ENCODE data around the gene ALDH1L1. TPM values are rescaled to one million over a fixed set of nuclear protein-coding genes. Genes with fewer than 3 reads are reported as not detected.

Gene ALDH1L1
- total RNA-seq, 1 experiment from 2014 or later = not detected

GRCh38 chr3:126054870-126055269 is 125.5 kb downstream of the ALDH1L1 start:
- no peak overlapping the region for H3K4me2 ChIP-seq (ENCODE audit: low read length)
- CTCF ChIA-PET = no interaction called here
- ATAC-seq = no peak
- H3K79me2 ChIP-seq (ENCODE audit: low read length) = no peaks in the 10 kb centered on the region
- no peaks in the 10 kb centered on the region for H3K27me3 ChIP-seq (ENCODE audit: low read length)
- H3K9me3 ChIP-seq (ENCODE audit: low read length) = no peaks in the 10 kb centered on the region
- H3F3A ChIP-seq (ENCODE audit: low read length, unreplicated experiment) = no peaks in the 10 kb centered on the region
- no peaks in the 10 kb centered on the region for H3K9me2 ChIP-seq (replicated peaks; ENCODE audit: low read length)
- no peak for DNase-seq
- BruUV-seq (replicated peaks) = no TSS peak
- no peaks in the 10 kb centered on the region for H3K4me1 ChIP-seq (ENCODE audit: insufficient read depth, low read length)
- POLR2A ChIA-PET (ENCODE audit: unreplicated experiment) = no interaction called here
- TF ChIP-seq, protein P1, sequence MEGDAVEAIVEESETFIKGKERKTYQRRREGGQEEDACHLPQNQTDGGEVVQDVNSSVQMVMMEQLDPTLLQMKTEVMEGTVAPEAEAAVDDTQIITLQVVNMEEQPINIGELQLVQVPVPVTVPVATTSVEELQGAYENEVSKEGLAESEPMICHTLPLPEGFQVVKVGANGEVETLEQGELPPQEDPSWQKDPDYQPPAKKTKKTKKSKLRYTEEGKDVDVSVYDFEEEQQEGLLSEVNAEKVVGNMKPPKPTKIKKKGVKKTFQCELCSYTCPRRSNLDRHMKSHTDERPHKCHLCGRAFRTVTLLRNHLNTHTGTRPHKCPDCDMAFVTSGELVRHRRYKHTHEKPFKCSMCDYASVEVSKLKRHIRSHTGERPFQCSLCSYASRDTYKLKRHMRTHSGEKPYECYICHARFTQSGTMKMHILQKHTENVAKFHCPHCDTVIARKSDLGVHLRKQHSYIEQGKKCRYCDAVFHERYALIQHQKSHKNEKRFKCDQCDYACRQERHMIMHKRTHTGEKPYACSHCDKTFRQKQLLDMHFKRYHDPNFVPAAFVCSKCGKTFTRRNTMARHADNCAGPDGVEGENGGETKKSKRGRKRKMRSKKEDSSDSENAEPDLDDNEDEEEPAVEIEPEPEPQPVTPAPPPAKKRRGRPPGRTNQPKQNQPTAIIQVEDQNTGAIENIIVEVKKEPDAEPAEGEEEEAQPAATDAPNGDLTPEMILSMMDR (conservative IDR thresholded peaks at IDR 0.05; ENCODE audit: low read depth, low read length) = no peak
- TF ChIP-seq EZH2 (IDR thresholded peaks at IDR 0.05; ENCODE audit: low read length, unreplicated experiment) (no peak), EZH2phosphoT487 (IDR thresholded peaks at IDR 0.05; ENCODE audit: borderline replicate concordance, low read length) (no peak)
- H3K4me3 ChIP-seq (ENCODE audit: low read length) = no peak overlapping the region
- H3K9ac ChIP-seq (ENCODE audit: low read length) = no peak overlapping the region
- no peaks in the 10 kb centered on the region for H4K20me1 ChIP-seq (ENCODE audit: low read length)
- intact Hi-C loops (cut with micrococcal nuclease) = no loop called here
- H3K36me3 ChIP-seq (ENCODE audit: low read depth, low read length) = no peaks in the 10 kb centered on the region
- no peak overlapping the region for H3K27ac ChIP-seq (ENCODE audit: low read length)
- H2AFZ ChIP-seq (ENCODE audit: low read length) = no peak overlapping the region

- H3K79me2 ChIP-seq (ENCODE audit: low read length) = no peaks in the 10 kb centered on the region
- TF ChIP-seq EZH2phosphoT487 (IDR thresholded peaks at IDR 0.05; ENCODE audit: borderline replicate concordance, low read length) = no peak
- TF ChIP-seq EZH2 (IDR thresholded peaks at IDR 0.05; ENCODE audit: low read length, unreplicated experiment) = no peak
- TF ChIP-seq, protein P1 (conservative IDR thresholded peaks at IDR 0.05; ENCODE audit: low read depth, low read length) = no peak
- H3K4me2 ChIP-seq (ENCODE audit: low read length) = no peak overlapping the region
- no peaks in the 10 kb centered on the region for H4K20me1 ChIP-seq (ENCODE audit: low read length)
- ATAC-seq = no peak
- H3K27ac ChIP-seq (ENCODE audit: low read length) = no peak overlapping the region
- BruUV-seq (replicated peaks) = no TSS peak
- H3K4me1 ChIP-seq (ENCODE audit: insufficient read depth, low read length) = no peaks in the 10 kb centered on the region
- no peaks in the 10 kb centered on the region for H3K9me3 ChIP-seq (ENCODE audit: low read length)
- no peaks in the 10 kb centered on the region for H3F3A ChIP-seq (ENCODE audit: low read length, unreplicated experiment)
- POLR2A ChIA-PET (ENCODE audit: unreplicated experiment) = no interaction called here
- CTCF ChIA-PET = no interaction called here
- no peaks in the 10 kb centered on the region for H3K9me2 ChIP-seq (replicated peaks; ENCODE audit: low read length)
- H3K4me3 ChIP-seq (ENCODE audit: low read length) = no peak overlapping the region
- H3K27me3 ChIP-seq (ENCODE audit: low read length) = no peaks in the 10 kb centered on the region
- DNase-seq = no peak
- no peaks in the 10 kb centered on the region for H3K36me3 ChIP-seq (ENCODE audit: low read depth, low read length)
- intact Hi-C loops (cut with micrococcal nuclease) = no loop called here
- no peak overlapping the region for H3K9ac ChIP-seq (ENCODE audit: low read length)
- no peak overlapping the region for H2AFZ ChIP-seq (ENCODE audit: low read length)
Observed at GRCh38 chr3:126053949-126054569, 126.3 kb downstream of the ALDH1L1 start.

Other genes with a start within 250 kb of the ALDH1L1 start
- 0.18 TPM in 1 of 2 replicates, not detected in the other for gene ROPN1B, start 211.4 kb downstream of the ALDH1L1 start, total RNA-seq (2014; rRNA removed)
- 29.8 and 30.4 TPM in 2 replicates for gene SLC41A3, start 96.5 kb downstream of the ALDH1L1 start, total RNA-seq (2014; rRNA removed)
- 0.12 TPM in 1 of 2 replicates, not detected in the other for gene KLF15, start 176.8 kb upstream of the ALDH1L1 start, total RNA-seq (2014; rRNA removed)
- not detected in 2 replicates for gene CFAP100, start 214.3 kb upstream of the ALDH1L1 start, total RNA-seq (2014; rRNA removed)

Data from PC-3 (cell line).